ENCODE results near the gene PRPH2.

PRPH2 gene

DNA sequence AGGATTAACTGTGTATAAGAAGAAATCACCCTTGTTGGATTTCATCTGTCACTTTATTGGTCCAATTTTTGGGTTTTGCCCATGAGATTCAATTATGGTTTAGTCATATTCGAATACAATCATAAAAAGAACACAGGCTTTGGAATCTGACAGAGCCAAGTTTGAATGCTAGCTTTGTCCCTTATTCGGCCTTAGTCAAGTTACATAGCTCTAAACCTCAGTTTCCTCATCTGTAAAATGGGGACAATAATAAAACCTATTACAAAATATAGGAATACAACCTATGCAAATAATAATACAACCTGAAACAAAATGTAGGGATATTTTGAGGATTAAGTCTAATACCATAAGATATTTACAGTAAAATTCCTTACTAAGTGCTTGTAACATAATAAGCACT, 57.7 kb downstream of the PRPH2 start:
- no peaks in the 10 kb centered on the region for H3K4me1 ChIP-seq (ENCODE audit: control insufficient read depth in 1 of 2, insufficient read depth in 2 of 2, low read length in 2 of 2)
- H3K4me3 ChIP-seq (ENCODE audit: low read depth in 1 of 2, low read length in 2 of 2), result no peak overlapping the region
- no peak overlapping the region for H3K27ac ChIP-seq (ENCODE audit: low read length)
- H3K36me3 ChIP-seq (ENCODE audit: control insufficient read depth in 1 of 2, insufficient read depth in 2 of 2, low read length in 2 of 2), result peaks cover 62 to 64% of the 10 kb centered on the region in 2 donors
- H3K9me3 ChIP-seq (ENCODE audit: control insufficient read depth in 1 of 2, low read length in 2 of 2), result no peaks in the 10 kb centered on the region
- no peaks in the 10 kb centered on the region for H3K27me3 ChIP-seq (ENCODE audit: low read depth, low read length)

DNA sequence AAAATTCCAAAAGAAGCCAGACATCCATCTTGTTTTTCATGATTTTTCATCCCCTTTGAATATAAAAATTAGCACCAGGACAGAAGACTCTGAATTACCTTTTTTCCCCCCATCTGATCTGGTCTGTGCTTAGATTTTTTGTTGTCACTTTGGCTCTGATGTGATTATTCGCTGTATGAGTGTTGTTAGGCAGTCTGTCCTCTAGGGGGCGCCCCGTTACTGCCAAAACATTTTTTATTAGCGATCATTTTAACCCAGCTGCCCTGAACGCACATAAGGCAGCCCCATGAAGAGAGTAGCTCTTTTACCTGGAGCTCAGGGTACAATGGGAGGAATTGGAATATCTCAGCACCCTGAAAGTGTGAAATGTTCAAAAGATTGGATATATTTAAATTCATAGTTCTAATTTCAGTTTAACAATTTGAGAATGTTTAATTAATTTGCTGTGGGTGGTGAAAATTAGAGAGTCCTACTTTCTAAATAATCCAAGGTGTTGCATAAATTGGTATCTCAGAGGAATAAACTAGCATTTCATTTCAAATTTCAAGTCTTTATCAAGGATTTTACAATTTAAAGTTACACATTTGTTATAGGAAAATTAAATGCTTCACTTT, 60.8 kb downstream of the PRPH2 start:
- Histone ChIP-seq H3K4me3 (ENCODE audit: low read depth in 1 of 2, low read length in 2 of 2) (no peak overlapping the region), H3K9me3 (ENCODE audit: control insufficient read depth in 1 of 2, low read length in 2 of 2) (no peaks in the 10 kb centered on the region), H3K36me3 (ENCODE audit: control insufficient read depth in 1 of 2, insufficient read depth in 2 of 2, low read length in 2 of 2) (peaks cover 66 to 78% of the 10 kb centered on the region in 2 donors), H3K4me1 (ENCODE audit: control insufficient read depth in 1 of 2, insufficient read depth in 2 of 2, low read length in 2 of 2) (no peaks in the 10 kb centered on the region), H3K27ac (ENCODE audit: low read length) (no peak overlapping the region), H3K27me3 (ENCODE audit: low read depth, low read length) (no peaks in the 10 kb centered on the region)

DNA sequence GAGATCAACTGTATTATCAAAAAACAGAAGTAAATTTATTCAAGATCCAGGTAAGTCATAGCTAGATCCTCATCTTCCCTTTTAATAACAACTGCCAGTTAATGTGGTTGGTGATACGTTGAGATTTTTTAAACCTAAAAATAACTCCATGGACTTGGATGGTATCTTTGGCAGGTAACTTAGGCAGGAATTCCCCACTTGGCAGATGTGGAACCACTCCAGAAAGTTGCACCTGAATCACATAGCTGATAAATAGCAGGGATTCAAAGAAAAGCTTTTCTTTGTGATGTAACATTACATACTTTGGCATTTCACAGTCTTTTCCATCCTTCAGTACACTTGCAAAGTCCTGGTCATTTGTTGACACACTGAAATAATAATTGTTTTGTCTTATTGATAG, 62.6 kb downstream of the PRPH2 start:
- Histone ChIP-seq H3K27ac (ENCODE audit: low read length) (no peak overlapping the region), H3K36me3 (ENCODE audit: control insufficient read depth in 1 of 2, insufficient read depth in 2 of 2, low read length in 2 of 2) (peaks cover 61 to 70% of the 10 kb centered on the region in 2 donors), H3K4me3 (ENCODE audit: low read depth in 1 of 2, low read length in 2 of 2) (no peak overlapping the region), H3K4me1 (ENCODE audit: control insufficient read depth in 1 of 2, insufficient read depth in 2 of 2, low read length in 2 of 2) (no peaks in the 10 kb centered on the region), H3K9me3 (ENCODE audit: control insufficient read depth in 1 of 2, low read length in 2 of 2) (no peaks in the 10 kb centered on the region), H3K27me3 (ENCODE audit: low read depth, low read length) (no peaks in the 10 kb centered on the region)

DNA sequence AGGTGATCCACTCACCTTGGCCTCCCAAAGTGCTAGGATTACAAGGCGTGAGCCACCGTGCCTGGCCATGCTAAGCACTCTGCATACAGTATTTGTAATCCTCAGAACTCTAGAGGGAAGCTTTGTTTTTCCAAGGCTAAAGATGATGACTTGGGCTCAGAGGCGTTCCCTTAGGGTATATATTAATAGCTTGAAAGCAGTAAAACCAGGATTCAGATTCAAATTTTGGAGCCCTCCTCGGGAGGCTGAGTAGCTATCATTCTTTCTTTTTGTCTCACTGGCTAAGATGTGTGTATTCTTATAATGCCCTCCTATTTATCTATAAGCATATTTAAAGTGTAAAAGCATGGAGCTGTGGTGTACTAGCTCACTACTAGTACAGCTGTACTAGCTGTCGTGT, 68.5 kb downstream of the PRPH2 start:
- Histone ChIP-seq H3K36me3 (ENCODE audit: control insufficient read depth in 1 of 2, insufficient read depth in 2 of 2, low read length in 2 of 2) (peaks cover 60 to 79% of the 10 kb centered on the region in 2 donors), H3K9me3 (ENCODE audit: control insufficient read depth in 1 of 2, low read length in 2 of 2) (no peaks in the 10 kb centered on the region), H3K4me1 (ENCODE audit: control insufficient read depth in 1 of 2, insufficient read depth in 2 of 2, low read length in 2 of 2) (no peaks in the 10 kb centered on the region), H3K4me3 (ENCODE audit: low read depth in 1 of 2, low read length in 2 of 2) (no peak overlapping the region), H3K27ac (ENCODE audit: low read length) (no peak overlapping the region), H3K27me3 (ENCODE audit: low read depth, low read length) (no peaks in the 10 kb centered on the region)

DNA sequence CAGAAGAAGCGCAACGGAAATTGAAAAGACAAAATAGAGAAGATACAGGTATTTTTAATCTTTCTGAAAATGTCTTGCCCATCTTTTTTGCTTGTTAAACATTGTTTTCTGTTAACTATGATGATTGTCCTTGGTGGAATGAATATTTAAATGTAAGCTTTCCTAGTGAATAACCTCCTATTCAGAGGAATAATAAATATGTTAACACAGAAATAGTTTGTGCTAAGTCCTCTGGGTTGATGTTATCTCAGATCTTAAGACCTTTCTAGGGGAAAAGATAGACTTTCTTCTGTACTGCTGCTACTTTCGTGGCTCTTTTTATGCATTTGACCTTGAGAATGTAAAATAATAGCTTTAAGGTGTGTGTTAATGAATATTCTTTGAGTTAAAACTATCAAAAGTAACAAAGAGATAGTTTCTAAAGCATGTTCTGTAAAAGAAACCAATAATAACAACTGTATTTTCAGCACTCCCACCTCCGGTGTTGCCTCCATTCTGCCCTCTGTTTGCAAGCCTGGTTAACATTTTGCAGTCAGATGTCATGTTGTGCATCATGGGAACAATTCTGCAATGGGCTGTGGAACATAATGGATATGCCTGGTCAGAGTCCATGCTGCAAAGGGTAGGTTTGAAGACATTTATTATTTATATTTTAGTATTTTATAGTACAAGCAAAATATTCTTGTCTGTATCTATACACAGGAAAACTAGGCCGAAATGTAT, 70.2 kb downstream of the PRPH2 start:
- no peak overlapping the region for H3K27ac ChIP-seq (ENCODE audit: low read length)
- peaks cover 52 to 70% of the 10 kb centered on the region in 2 donors for H3K36me3 ChIP-seq (ENCODE audit: control insufficient read depth in 1 of 2, insufficient read depth in 2 of 2, low read length in 2 of 2)
- H3K4me1 ChIP-seq (ENCODE audit: control insufficient read depth in 1 of 2, insufficient read depth in 2 of 2, low read length in 2 of 2), result no peaks in the 10 kb centered on the region
- H3K4me3 ChIP-seq (ENCODE audit: low read depth in 1 of 2, low read length in 2 of 2), result no peak overlapping the region
- no peaks in the 10 kb centered on the region for H3K27me3 ChIP-seq (ENCODE audit: low read depth, low read length)
- no peaks in the 10 kb centered on the region for H3K9me3 ChIP-seq (ENCODE audit: control insufficient read depth in 1 of 2, low read length in 2 of 2)

Data from muscle layer of duodenum (tissue), 2 donors.